ENCODE data around the gene ODR4.
"Not testable (repeated sequence)": the region's sequence is repeated elsewhere in the genome, so short reads cannot be mapped to it uniquely, and the experiment has no call there.

The ODR4 gene

GRCh38 chr1:186375152-186375928, at the start of gene ODR4, which contains the start of gene TPR:
Gene ODR4, plus strand, starts transcription at chr1:186375838. Its CDS starts 3,948 bp downstream, at chr1:186379786.
Gene TPR, minus strand, starts transcription at chr1:186375253. Its CDS starts 225 bp downstream, at chr1:186375028.
- peak; percentile 96 for DNase-seq

- no peak for DNase-seq
Measured at GRCh38 chr1:186326009-186326408, 49.6 kb upstream of the ODR4 start.

GRCh38 chr1:186327331-186327730, 48.3 kb upstream of the ODR4 start:
- DNase-seq, result no peak

- DNase-seq, result no peak
Measured at GRCh38 chr1:186330758-186331157, 44.9 kb upstream of the ODR4 start.

GRCh38 chr1:186337554-186337953, 38.1 kb upstream of the ODR4 start:
- no peak for DNase-seq

- DNase-seq, result no peak
Measured at GRCh38 chr1:186340772-186341171, 34.9 kb upstream of the ODR4 start.

GRCh38 chr1:186347837-186348691, 27.6 kb upstream of the ODR4 start:
- DNase-seq, result not testable (repeated sequence)

- peak; percentile 39 for DNase-seq
Measured at GRCh38 chr1:186374303-186375151, 1.1 kb upstream of the ODR4 start.

- DNase-seq, result no peak
Measured at GRCh38 chr1:186375929-186376319, 286 bp downstream of the ODR4 start.

GRCh38 chr1:186386725-186387383, 11.2 kb downstream of the ODR4 start:
- DNase-seq, result no peak

- no peak for DNase-seq
Measured at GRCh38 chr1:186390925-186391324, 15.3 kb downstream of the ODR4 start.

- no peak for DNase-seq
Measured at GRCh38 chr1:186391841-186392240, 16.2 kb downstream of the ODR4 start.

- not testable (repeated sequence) for DNase-seq
Measured at GRCh38 chr1:186392711-186393110, 17.1 kb downstream of the ODR4 start.

- not testable (repeated sequence) for DNase-seq
Measured at GRCh38 chr1:186401446-186401845, 25.8 kb downstream of the ODR4 start.

- DNase-seq, result no peak
Measured at GRCh38 chr1:186403632-186404031, 28.0 kb downstream of the ODR4 start.

GRCh38 chr1:186404454-186405051, 28.9 kb downstream of the ODR4 start:
- DNase-seq, result no peak

- no peak for DNase-seq
Measured at GRCh38 chr1:186409091-186409490, 33.5 kb downstream of the ODR4 start.

GRCh38 chr1:186413319-186413718, 37.7 kb downstream of the ODR4 start:
- no peak for DNase-seq

- no peak for DNase-seq
Measured at GRCh38 chr1:186418503-186418902, 42.9 kb downstream of the ODR4 start.

- no peak for DNase-seq
Measured at GRCh38 chr1:186420311-186420710, 44.7 kb downstream of the ODR4 start.

GRCh38 chr1:186420923-186421322, 45.3 kb downstream of the ODR4 start:
- no peak for DNase-seq

GRCh38 chr1:186421446-186421845, 45.8 kb downstream of the ODR4 start:
- no peak for DNase-seq
